Breast epithelium (tissue), 4 donors: ENCODE results near the gene VAC14. TPM values are rescaled to one million over a fixed set of nuclear protein-coding genes. Genes with fewer than 3 reads are reported as not detected.

Experiments used
- DNase-seq, 2 donors: peaks; one replicate each; pipeline ENCODE4 v3.0.0-alpha.2; 2019; ENCODE audit warnings: low spot score in 2 of 2
- H3K27ac ChIP-seq, 2 donors: fragments of 200-600 bp; sonication (generic) in 1 of 2; one replicate each; pipeline ENCODE4 v1.5.1; 2016 to 2019; ENCODE audit warnings: mild to moderate bottlenecking in 1 of 2
- H3K27me3 ChIP-seq, 2 donors: fragments of 200-600 bp; sonication (generic) in 1 of 2; one replicate each; pipeline versions ENCODE4 v1.5.1 to v1.6.0; 2017 to 2019; ENCODE audit warnings: control low read depth in 1 of 2, mild to moderate bottlenecking in 1 of 2
- H3K36me3 ChIP-seq: fragments of 200-600 bp; one replicate; pipeline ENCODE4 v1.5.1; 2019
- H3K4me1 ChIP-seq, 2 donors: fragments of 200-600 bp; sonication (generic); one replicate each; pipeline ENCODE4 v1.5.1; 2016 to 2019; ENCODE audit warnings: control low read depth in 1 of 2
- H3K4me3 ChIP-seq, 3 donors: fragments of 200-600 bp; sonication (generic); 1 replicate in 2 of 3; 2 replicates in 1 of 3; pipeline ENCODE4 v1.5.1; 2016 to 2019; ENCODE audit warnings: mild to moderate bottlenecking in 3 of 3, moderate library complexity in 2 of 3
- H3K9me3 ChIP-seq, 2 donors: fragments of 200-600 bp; sonication (generic) in 1 of 2; one replicate each; pipeline ENCODE4 v1.5.1; 2016 to 2019; ENCODE audit warnings: control low read depth in 1 of 2
- CTCF ChIP-seq, 3 donors: fragments of 450-650 bp; IDR thresholded peaks; one replicate each; pipeline ENCODE4 v1.5.1; 2016 to 2017; ENCODE audit warnings: antibody characterized with exemption in 3 of 3, mild to moderate bottlenecking in 3 of 3, moderate library complexity in 3 of 3
- POLR2A ChIP-seq: fragments of 450-650 bp; IDR thresholded peaks from one replicate; pipeline ENCODE4 v1.6.1; 2016; ENCODE audit warnings: antibody characterized with exemption, mild to moderate bottlenecking, moderate library complexity
- POLR2AphosphoS5 ChIP-seq, 3 donors: sonication (generic); formaldehyde crosslinking; IDR thresholded peaks; one replicate each; pipeline ENCODE4 v1.6.1; 2017; ENCODE audit warnings: antibody characterized with exemption in 3 of 3
- intact Hi-C: fragments of 100-400 bp; cut with DNase I; formaldehyde crosslinking; loops from one replicate; pipeline ENCODE4 v1.15.1; 2023; ENCODE audit warnings: low total_unique reads
- total RNA-seq, 3 donors: library from RNA; depleted of rRNA; stranded (reverse); fragments of >200 nt; gene quantifications; one replicate each; pipeline ENCODE4 v1.1.0, GENCODE V29; 2016

VAC14 gene
- total RNA-seq, 3 donors from 2014 or later, result 26.7 to 29.4 (median 28.5) TPM

- Histone ChIP-seq H3K36me3 (no peaks in the 10 kb centered on the region), H3K27ac (peak overlapping the region; percentile 96), H3K4me3 (peak overlapping the region in 1 of 3 donors; percentile 11), H3K9me3 (no peaks in the 10 kb centered on the region), H3K4me1 (peaks cover 43 to 69% of the 10 kb centered on the region in 2 donors), H3K27me3 (no peaks in the 10 kb centered on the region)
- TF ChIP-seq POLR2AphosphoS5 (IDR thresholded peaks at IDR 0.05), result peak in 1 of 3 donors; percentile 46
- TF ChIP-seq CTCF (IDR thresholded peaks at IDR 0.05), result no peak
- TF ChIP-seq POLR2A, result no peak
- peak in 1 of 2 donors; percentile 80 for DNase-seq
- intact Hi-C loops, result no loop called here
Measured at GRCh38 chr16:70700101-70701020, 100.6 kb downstream of the VAC14 start.

DNA sequence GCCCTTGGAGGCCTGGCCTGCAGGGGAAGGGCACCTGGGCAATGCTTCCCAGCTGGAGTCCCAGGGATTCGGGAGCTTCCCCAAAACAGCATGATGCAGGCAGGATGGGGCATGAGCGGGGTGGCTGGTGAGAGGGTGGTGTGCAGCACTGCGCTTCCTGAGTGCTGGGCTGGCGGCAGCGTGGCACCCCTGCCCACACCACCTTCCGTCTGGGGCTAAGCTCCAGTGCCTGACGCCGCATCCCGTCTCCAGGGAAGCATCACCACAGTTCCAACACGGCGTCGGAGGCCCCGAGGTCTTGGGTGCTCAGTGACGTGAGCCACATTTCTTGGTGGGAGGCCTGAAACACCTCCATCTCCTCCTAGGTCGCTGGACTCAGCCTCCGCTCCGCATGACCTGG, 101.3 kb downstream of the VAC14 start:
- H3K4me3 ChIP-seq, result no peak overlapping the region
- intact Hi-C loops, result no loop called here
- no peaks in the 10 kb centered on the region for H3K9me3 ChIP-seq
- H3K27me3 ChIP-seq, result no peaks in the 10 kb centered on the region
- no peak for DNase-seq
- H3K27ac ChIP-seq, result peak overlapping the region; percentile 96
- TF ChIP-seq POLR2A (no peak), POLR2AphosphoS5 (IDR thresholded peaks at IDR 0.05) (no peak), CTCF (IDR thresholded peaks at IDR 0.05) (no peak)
- no peaks in the 10 kb centered on the region for H3K36me3 ChIP-seq
- peaks cover 44 to 67% of the 10 kb centered on the region in 2 donors for H3K4me1 ChIP-seq

DNA sequence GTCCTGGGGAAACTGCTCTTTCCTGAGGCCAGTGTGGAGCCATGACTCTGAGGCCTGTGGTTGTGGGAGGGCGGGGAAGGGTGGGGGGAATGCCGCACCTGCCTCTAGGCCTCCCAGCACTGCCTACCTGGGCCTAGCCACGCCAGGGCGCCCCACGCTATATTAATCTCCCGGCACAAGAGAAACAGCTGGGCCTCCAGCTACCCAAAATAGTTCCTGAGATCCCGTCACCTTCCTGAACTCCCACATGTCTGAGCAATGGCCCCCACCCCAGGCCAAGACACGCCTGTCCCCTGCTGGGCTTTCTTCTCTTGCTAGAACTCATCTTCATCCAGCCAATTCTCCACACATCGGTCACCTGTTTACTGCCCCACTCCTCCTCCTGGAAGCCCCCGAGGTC, 102.1 kb downstream of the VAC14 start:
- Histone ChIP-seq H3K36me3 (no peaks in the 10 kb centered on the region), H3K27me3 (no peaks in the 10 kb centered on the region), H3K27ac (peak overlapping the region; percentile 96), H3K9me3 (no peaks in the 10 kb centered on the region), H3K4me3 (no peak overlapping the region), H3K4me1 (peaks cover 48 to 69% of the 10 kb centered on the region in 2 donors)
- TF ChIP-seq CTCF (IDR thresholded peaks at IDR 0.05), result no peak
- no peak for TF ChIP-seq POLR2A
- no peak for TF ChIP-seq POLR2AphosphoS5 (IDR thresholded peaks at IDR 0.05)
- intact Hi-C loops, result no loop called here
- DNase-seq, result no peak

DNA sequence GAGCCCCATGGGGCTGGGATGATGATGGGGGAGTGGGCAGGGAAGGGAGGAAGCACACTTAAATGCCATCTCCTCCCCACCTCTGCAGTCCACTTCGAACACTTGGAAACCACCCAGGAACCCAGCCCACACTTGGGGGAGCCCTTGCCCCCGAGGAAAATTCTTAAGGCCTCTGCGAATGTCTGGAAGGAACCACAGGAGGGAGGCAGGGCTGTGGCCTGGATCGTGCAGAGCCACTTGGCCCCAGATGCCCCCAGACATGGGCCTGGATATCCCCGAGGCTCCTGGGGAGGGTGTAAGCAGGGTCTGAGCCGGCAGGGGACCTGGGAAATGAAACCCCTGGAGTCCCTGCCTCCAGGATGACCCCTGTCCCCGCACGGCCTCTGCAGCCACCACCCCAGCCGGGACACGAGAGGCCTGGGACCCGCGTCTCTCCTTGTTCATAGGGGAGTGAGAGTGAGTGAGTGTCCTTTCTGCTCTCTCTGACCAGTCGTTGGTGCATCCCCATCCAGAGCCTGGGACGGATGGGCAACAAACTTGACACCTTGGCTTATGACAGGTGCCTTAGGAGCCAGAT, 103.3 kb downstream of the VAC14 start:
- DNase-seq, result no peak
- Histone ChIP-seq H3K27ac (peak overlapping the region; percentile 96), H3K36me3 (no peaks in the 10 kb centered on the region), H3K4me1 (peaks cover 41 to 66% of the 10 kb centered on the region in 2 donors), H3K4me3 (no peak overlapping the region), H3K9me3 (no peaks in the 10 kb centered on the region), H3K27me3 (no peaks in the 10 kb centered on the region)
- intact Hi-C loops, result no loop called here
- TF ChIP-seq POLR2A (no peak), CTCF (IDR thresholded peaks at IDR 0.05) (no peak), POLR2AphosphoS5 (IDR thresholded peaks at IDR 0.05) (no peak)
